DOHH2 (cell line): ENCODE measurements around the gene PTGS2.

ENCODE experiments used
- H3F3A ChIP-seq: fragments of 200-600 bp; sonication (generic), shearing (Covaris generic); 2 replicates; pipeline ENCODE4 v1.6.0; 2016; ENCODE audit warnings: antibody characterized with exemption, mild to moderate bottlenecking; ENCODE audit not compliant: control insufficient read depth, insufficient read depth
- H3K27ac ChIP-seq: fragments of 200-600 bp; sonication (generic); 2 replicates; pipeline ENCODE4 v1.5.1; 2014; ENCODE audit warnings: low read depth, mild to moderate bottlenecking, low read length, moderate library complexity
- H3K27me3 ChIP-seq: fragments of 200-600 bp; sonication (generic); 2 replicates; pipeline ENCODE4 v1.6.1; 2014; ENCODE audit warnings: mild to moderate bottlenecking, low read length, mixed read lengths; ENCODE audit not compliant: control insufficient read depth
- H3K36me3 ChIP-seq: fragments of 200-600 bp; sonication (generic); 2 replicates; pipeline ENCODE4 v1.6.1; 2014; ENCODE audit warnings: mild to moderate bottlenecking, low read length, moderate library complexity, mixed read lengths; ENCODE audit not compliant: control insufficient read depth
- H3K4me1 ChIP-seq: fragments of 200-600 bp; sonication (generic); 2 replicates; pipeline ENCODE4 v1.6.1; 2014; ENCODE audit warnings: mild to moderate bottlenecking, low read length, mixed read lengths; ENCODE audit not compliant: control insufficient read depth
- H3K4me2 ChIP-seq: fragments of 200-600 bp; sonication (generic); 2 replicates; pipeline ENCODE4 v1.6.0; 2014; ENCODE audit warnings: mild to moderate bottlenecking, low read length, moderate library complexity
- H3K4me3 ChIP-seq: fragments of 200-600 bp; sonication (generic); 2 replicates; pipeline ENCODE4 v1.5.1; 2014; ENCODE audit warnings: mild to moderate bottlenecking, low read length, mixed read lengths
- H3K79me2 ChIP-seq: fragments of 200-600 bp; sonication (generic); 2 replicates; pipeline ENCODE4 v1.6.1; 2014; ENCODE audit warnings: mild to moderate bottlenecking, low read length, mixed read lengths; ENCODE audit not compliant: control insufficient read depth
- H3K9me2 ChIP-seq: fragments of 200-600 bp; sonication (generic); replicated peaks from 2 replicates; pipeline ENCODE4 v1.6.1; 2014; ENCODE audit warnings: mild to moderate bottlenecking, low read length, mixed read lengths; ENCODE audit not compliant: control insufficient read depth
- H3K9me3 ChIP-seq: fragments of 200-600 bp; sonication (generic); 2 replicates; pipeline ENCODE4 v1.6.1; 2014; ENCODE audit warnings: antibody characterized with exemption, low read length, mixed read lengths; ENCODE audit not compliant: control insufficient read depth, insufficient read depth
- H4K20me1 ChIP-seq: fragments of 200-600 bp; sonication (generic); 2 replicates; pipeline ENCODE4 v1.6.0; 2014; ENCODE audit warnings: low read depth, mild to moderate bottlenecking, antibody characterized with exemption, low read length, moderate library complexity; ENCODE audit not compliant: control insufficient read depth, insufficient read depth
- EZH2phosphoT487 ChIP-seq: fragments of 200-600 bp; sonication (generic); IDR thresholded peaks from 2 replicates; pipeline ENCODE4 v1.6.1; 2017; ENCODE audit warnings: borderline replicate concordance, mild to moderate bottlenecking, antibody characterized with exemption, low read length, moderate library complexity, mixed read lengths
- TF ChIP-seq, protein P1 (sequence below): fragments of 200-600 bp; sonication (generic); IDR thresholded peaks from one replicate; pipeline ENCODE4 v1.5.1; 2014; ENCODE audit warnings: antibody characterized with exemption, mild to moderate bottlenecking, low read depth, low read length; ENCODE audit not compliant: poor library complexity, severe bottlenecking

PTGS2 gene

GRCh38 chr1:186703209-186703766, 23.1 kb upstream of the PTGS2 start:
- Histone ChIP-seq H3K4me3 (no peak overlapping the region), H3K27me3 (no peaks in the 10 kb centered on the region), H3K4me2 (no peak overlapping the region), H4K20me1 (no peaks in the 10 kb centered on the region), H3K9me2 (no peaks in the 10 kb centered on the region), H3K9me3 (no peaks in the 10 kb centered on the region), H3K79me2 (no peaks in the 10 kb centered on the region), H3K27ac (no peak overlapping the region), H3F3A (no peaks in the 10 kb centered on the region), H3K36me3 (no peaks in the 10 kb centered on the region), H3K4me1 (no peaks in the 10 kb centered on the region)
- TF ChIP-seq EZH2phosphoT487, result no peak
- TF ChIP-seq, protein P1, sequence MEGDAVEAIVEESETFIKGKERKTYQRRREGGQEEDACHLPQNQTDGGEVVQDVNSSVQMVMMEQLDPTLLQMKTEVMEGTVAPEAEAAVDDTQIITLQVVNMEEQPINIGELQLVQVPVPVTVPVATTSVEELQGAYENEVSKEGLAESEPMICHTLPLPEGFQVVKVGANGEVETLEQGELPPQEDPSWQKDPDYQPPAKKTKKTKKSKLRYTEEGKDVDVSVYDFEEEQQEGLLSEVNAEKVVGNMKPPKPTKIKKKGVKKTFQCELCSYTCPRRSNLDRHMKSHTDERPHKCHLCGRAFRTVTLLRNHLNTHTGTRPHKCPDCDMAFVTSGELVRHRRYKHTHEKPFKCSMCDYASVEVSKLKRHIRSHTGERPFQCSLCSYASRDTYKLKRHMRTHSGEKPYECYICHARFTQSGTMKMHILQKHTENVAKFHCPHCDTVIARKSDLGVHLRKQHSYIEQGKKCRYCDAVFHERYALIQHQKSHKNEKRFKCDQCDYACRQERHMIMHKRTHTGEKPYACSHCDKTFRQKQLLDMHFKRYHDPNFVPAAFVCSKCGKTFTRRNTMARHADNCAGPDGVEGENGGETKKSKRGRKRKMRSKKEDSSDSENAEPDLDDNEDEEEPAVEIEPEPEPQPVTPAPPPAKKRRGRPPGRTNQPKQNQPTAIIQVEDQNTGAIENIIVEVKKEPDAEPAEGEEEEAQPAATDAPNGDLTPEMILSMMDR, result no peak

DNA sequence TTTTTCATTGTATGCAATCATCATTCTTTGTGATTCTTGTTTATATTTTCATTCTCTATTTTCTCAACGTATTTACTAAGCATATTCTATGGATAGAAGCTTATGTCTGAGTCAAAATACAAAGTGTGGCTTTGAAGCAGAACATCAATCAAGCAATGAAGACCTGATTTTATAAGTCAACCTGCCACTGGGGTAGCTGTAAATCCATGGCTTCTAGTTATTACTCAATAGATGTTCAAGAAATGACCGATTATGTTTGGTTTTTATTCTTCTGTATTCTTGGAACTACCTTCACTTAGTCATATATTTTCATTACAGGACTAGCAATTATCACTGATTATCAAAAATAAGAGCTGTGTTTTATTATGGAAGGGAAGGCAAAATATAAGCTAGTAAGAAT, 20.5 kb upstream of the PTGS2 start:
- Histone ChIP-seq H3K4me3 (no peak overlapping the region), H3K4me1 (no peaks in the 10 kb centered on the region)
- TF ChIP-seq EZH2phosphoT487, result no peak
- TF ChIP-seq, protein P1, result no peak

GRCh38 chr1:186699519-186699918, 19.3 kb upstream of the PTGS2 start:
- Histone ChIP-seq H3K27ac (no peak overlapping the region), H3K4me1 (no peaks in the 10 kb centered on the region), H3K4me3 (no peak overlapping the region), H3F3A (no peaks in the 10 kb centered on the region), H3K9me2 (no peaks in the 10 kb centered on the region), H3K36me3 (no peaks in the 10 kb centered on the region), H3K27me3 (no peaks in the 10 kb centered on the region), H3K9me3 (no peaks in the 10 kb centered on the region), H3K79me2 (no peaks in the 10 kb centered on the region), H4K20me1 (no peaks in the 10 kb centered on the region), H3K4me2 (no peak overlapping the region)
- no peak for TF ChIP-seq EZH2phosphoT487
- TF ChIP-seq, protein P1, result no peak

More for the DNA sequence above, 20.5 kb upstream of the PTGS2 start:
- Histone ChIP-seq H3K9me2 (no peaks in the 10 kb centered on the region), H4K20me1 (no peaks in the 10 kb centered on the region), H3K27ac (no peak overlapping the region), H3K9me3 (no peaks in the 10 kb centered on the region), H3K79me2 (no peaks in the 10 kb centered on the region), H3K36me3 (no peaks in the 10 kb centered on the region), H3K4me2 (no peak overlapping the region), H3F3A (no peaks in the 10 kb centered on the region), H3K27me3 (no peaks in the 10 kb centered on the region)

GRCh38 chr1:186689907-186690306, 9.7 kb upstream of the PTGS2 start:
- Histone ChIP-seq H3K27me3 (no peaks in the 10 kb centered on the region), H3K27ac (no peak overlapping the region), H3K36me3 (no peaks in the 10 kb centered on the region), H3K9me3 (no peaks in the 10 kb centered on the region), H4K20me1 (no peaks in the 10 kb centered on the region), H3K4me1 (no peaks in the 10 kb centered on the region), H3K9me2 (no peaks in the 10 kb centered on the region), H3K4me3 (no peak overlapping the region), H3K79me2 (no peaks in the 10 kb centered on the region), H3F3A (no peaks in the 10 kb centered on the region), H3K4me2 (no peak overlapping the region)
- TF ChIP-seq EZH2phosphoT487, result no peak
- TF ChIP-seq, protein P1, result no peak
